DMS153 treated with DMSO at 0.1 percent for 48 hours (cell line): Measurements from ENCODE around the gene USP19.
A peak's percentile ranks its signal among the peaks of the same experiment; 100 is the strongest.

Source experiments
- DNase-seq: peaks from one replicate; lab custom pipeline; 2025; ENCODE audit not compliant: unreplicated experiment; lab: John Stamatoyannopoulos, UW

The USP19 gene

GRCh38 chr3:49134471-49135265 is 14.0 kb upstream of the USP19 start:
- no peak for DNase-seq

- peak; percentile 9 for DNase-seq
Measured at GRCh38 chr3:49133226-49133951, 12.8 kb upstream of the USP19 start.

GRCh38 chr3:49132437-49133225 is 12.0 kb upstream of the USP19 start, which contains the start of gene LAMB2:
TSS of gene LAMB2 (minus strand) at chr3:49133050. CDS start at chr3:49132867, 183 bp downstream.
- DNase-seq: no peak

GRCh38 chr3:49132073-49132436 is 11.4 kb upstream of the USP19 start:
- DNase-seq: no peak

GRCh38 chr3:49131576-49131975 is 11.0 kb upstream of the USP19 start:
- DNase-seq: no peak

GRCh38 chr3:49131040-49131439 is 10.4 kb upstream of the USP19 start:
- no peak for DNase-seq

- DNase-seq: no peak
Measured at GRCh38 chr3:49124991-49125670, 4.5 kb upstream of the USP19 start.

- DNase-seq: no peak
Measured at GRCh38 chr3:49124203-49124602, 3.6 kb upstream of the USP19 start.

GRCh38 chr3:49123687-49124086 is 3.1 kb upstream of the USP19 start:
- no peak for DNase-seq

GRCh38 chr3:49122886-49123545 is 2.4 kb upstream of the USP19 start:
- no peak for DNase-seq

- DNase-seq: no peak
Measured at GRCh38 chr3:49122451-49122850, 1.8 kb upstream of the USP19 start.

- no peak for DNase-seq
Measured at GRCh38 chr3:49122022-49122421, 1.4 kb upstream of the USP19 start.

- no peak for DNase-seq
Measured at GRCh38 chr3:49121132-49121736, 611 bp upstream of the USP19 start.

- no peak for DNase-seq
Measured at GRCh38 chr3:49120096-49120437, 556 bp downstream of the USP19 start.

GRCh38 chr3:49119439-49119838 is 1.2 kb downstream of the USP19 start:
- no peak for DNase-seq

GRCh38 chr3:49119036-49119435 is 1.6 kb downstream of the USP19 start:
- no peak for DNase-seq

GRCh38 chr3:49112262-49112661 is 8.4 kb downstream of the USP19 start:
- DNase-seq: no peak

GRCh38 chr3:49111347-49111746 is 9.3 kb downstream of the USP19 start:
- no peak for DNase-seq

GRCh38 chr3:49110780-49111179 is 9.8 kb downstream of the USP19 start:
- DNase-seq: no peak

GRCh38 chr3:49108346-49108745 is 12.3 kb downstream of the USP19 start:
- no peak for DNase-seq
